ENCODE results near the gene MEGF11.

DNA sequence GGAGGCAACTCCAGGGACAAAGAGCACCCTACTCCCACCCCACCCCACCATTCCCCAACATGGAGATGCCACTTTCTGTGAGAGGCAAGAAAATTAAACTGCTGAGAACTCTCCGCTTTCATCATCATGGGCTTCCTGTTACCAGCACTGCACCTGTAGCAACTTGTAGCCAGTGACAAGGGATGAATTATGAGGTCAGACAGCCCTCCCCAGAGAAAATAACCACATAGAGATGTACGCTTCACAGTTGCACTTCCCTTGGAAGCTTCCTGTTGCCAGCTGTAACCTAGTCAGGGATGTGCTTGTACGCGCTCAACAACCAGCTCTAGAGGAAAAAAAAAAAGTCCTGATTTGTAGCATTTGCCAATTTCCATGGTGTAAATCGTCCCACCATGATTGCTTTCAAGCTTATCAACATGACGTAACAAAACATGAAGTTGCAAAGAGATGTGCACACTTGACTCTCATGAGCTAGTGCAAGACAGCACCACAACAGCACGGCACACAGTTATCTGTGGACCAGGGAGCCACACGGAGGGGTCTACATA, 238.8 kb downstream of the MEGF11 start:
- TF ChIP-seq, protein P1, sequence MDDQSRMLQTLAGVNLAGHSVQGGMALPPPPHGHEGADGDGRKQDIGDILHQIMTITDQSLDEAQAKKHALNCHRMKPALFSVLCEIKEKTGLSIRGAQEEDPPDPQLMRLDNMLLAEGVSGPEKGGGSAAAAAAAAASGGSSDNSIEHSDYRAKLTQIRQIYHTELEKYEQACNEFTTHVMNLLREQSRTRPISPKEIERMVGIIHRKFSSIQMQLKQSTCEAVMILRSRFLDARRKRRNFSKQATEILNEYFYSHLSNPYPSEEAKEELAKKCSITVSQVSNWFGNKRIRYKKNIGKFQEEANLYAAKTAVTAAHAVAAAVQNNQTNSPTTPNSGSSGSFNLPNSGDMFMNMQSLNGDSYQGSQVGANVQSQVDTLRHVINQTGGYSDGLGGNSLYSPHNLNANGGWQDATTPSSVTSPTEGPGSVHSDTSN (IDR thresholded peaks at IDR 0.05): no peak
- TF ChIP-seq, protein P2, sequence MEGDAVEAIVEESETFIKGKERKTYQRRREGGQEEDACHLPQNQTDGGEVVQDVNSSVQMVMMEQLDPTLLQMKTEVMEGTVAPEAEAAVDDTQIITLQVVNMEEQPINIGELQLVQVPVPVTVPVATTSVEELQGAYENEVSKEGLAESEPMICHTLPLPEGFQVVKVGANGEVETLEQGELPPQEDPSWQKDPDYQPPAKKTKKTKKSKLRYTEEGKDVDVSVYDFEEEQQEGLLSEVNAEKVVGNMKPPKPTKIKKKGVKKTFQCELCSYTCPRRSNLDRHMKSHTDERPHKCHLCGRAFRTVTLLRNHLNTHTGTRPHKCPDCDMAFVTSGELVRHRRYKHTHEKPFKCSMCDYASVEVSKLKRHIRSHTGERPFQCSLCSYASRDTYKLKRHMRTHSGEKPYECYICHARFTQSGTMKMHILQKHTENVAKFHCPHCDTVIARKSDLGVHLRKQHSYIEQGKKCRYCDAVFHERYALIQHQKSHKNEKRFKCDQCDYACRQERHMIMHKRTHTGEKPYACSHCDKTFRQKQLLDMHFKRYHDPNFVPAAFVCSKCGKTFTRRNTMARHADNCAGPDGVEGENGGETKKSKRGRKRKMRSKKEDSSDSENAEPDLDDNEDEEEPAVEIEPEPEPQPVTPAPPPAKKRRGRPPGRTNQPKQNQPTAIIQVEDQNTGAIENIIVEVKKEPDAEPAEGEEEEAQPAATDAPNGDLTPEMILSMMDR (IDR thresholded peaks at IDR 0.05): no peak
- TF ChIP-seq EZH2phosphoT487 (IDR thresholded peaks at IDR 0.05; ENCODE audit: borderline replicate concordance, low read depth): no peak
- TF ChIP-seq SIN3A (IDR thresholded peaks at IDR 0.05; ENCODE audit: borderline replicate concordance, low read depth, low read length): no peak
- no peak for TF ChIP-seq NFIC (IDR thresholded peaks at IDR 0.05; ENCODE audit: borderline replicate concordance)
- no peak for TF ChIP-seq CHD2 (IDR thresholded peaks at IDR 0.05; ENCODE audit: low read length, partially characterized antibody)
- TF ChIP-seq POLR2AphosphoS5 (IDR thresholded peaks at IDR 0.05; ENCODE audit: low read depth, low read length): no peak
- no peak for TF ChIP-seq YY1 (IDR thresholded peaks at IDR 0.05; ENCODE audit: low read depth)
- no peak for TF ChIP-seq RCOR1 (IDR thresholded peaks at IDR 0.05; ENCODE audit: low read length)
- no peak for TF ChIP-seq EP300 (IDR thresholded peaks at IDR 0.05; ENCODE audit: borderline replicate concordance in 1 of 2, low read depth in 1 of 2, low read length in 1 of 2)
- TF ChIP-seq, protein P3, sequence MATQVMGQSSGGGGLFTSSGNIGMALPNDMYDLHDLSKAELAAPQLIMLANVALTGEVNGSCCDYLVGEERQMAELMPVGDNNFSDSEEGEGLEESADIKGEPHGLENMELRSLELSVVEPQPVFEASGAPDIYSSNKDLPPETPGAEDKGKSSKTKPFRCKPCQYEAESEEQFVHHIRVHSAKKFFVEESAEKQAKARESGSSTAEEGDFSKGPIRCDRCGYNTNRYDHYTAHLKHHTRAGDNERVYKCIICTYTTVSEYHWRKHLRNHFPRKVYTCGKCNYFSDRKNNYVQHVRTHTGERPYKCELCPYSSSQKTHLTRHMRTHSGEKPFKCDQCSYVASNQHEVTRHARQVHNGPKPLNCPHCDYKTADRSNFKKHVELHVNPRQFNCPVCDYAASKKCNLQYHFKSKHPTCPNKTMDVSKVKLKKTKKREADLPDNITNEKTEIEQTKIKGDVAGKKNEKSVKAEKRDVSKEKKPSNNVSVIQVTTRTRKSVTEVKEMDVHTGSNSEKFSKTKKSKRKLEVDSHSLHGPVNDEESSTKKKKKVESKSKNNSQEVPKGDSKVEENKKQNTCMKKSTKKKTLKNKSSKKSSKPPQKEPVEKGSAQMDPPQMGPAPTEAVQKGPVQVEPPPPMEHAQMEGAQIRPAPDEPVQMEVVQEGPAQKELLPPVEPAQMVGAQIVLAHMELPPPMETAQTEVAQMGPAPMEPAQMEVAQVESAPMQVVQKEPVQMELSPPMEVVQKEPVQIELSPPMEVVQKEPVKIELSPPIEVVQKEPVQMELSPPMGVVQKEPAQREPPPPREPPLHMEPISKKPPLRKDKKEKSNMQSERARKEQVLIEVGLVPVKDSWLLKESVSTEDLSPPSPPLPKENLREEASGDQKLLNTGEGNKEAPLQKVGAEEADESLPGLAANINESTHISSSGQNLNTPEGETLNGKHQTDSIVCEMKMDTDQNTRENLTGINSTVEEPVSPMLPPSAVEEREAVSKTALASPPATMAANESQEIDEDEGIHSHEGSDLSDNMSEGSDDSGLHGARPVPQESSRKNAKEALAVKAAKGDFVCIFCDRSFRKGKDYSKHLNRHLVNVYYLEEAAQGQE (IDR thresholded peaks at IDR 0.05; ENCODE audit: low read depth, low read length): no peak
